Nucleus accumbens (tissue), 56 donors: ENCODE measurements around the gene TANC1.
A peak's percentile ranks its signal among the peaks of the same experiment; 100 is the strongest.

Experiments
- DNase-seq, 56 donors: peaks; one replicate each; lab custom pipeline; 2025; lab: John Stamatoyannopoulos, UW

TANC1 gene

DNA sequence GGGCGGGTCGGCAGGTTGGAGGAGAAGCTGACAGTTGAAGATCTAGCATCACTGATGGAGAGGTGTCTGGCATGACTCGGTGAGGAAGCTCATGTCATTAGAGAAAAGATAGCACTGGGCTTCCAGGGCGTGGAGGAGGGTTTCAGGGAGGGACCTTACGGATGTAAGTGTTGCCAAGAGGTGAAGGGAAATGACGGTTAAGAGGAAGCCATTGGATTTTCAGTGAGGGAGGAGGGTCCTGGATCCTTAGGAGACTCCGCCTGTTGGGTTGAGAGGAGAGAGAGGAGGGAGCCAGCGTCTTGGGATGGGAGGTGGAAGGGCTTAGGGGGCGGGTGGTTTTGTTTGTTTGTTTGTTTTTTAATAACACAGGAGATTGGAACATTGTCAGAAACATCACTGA is 214.9 kb downstream of the TANC1 start:
- DNase-seq: no peak

DNA sequence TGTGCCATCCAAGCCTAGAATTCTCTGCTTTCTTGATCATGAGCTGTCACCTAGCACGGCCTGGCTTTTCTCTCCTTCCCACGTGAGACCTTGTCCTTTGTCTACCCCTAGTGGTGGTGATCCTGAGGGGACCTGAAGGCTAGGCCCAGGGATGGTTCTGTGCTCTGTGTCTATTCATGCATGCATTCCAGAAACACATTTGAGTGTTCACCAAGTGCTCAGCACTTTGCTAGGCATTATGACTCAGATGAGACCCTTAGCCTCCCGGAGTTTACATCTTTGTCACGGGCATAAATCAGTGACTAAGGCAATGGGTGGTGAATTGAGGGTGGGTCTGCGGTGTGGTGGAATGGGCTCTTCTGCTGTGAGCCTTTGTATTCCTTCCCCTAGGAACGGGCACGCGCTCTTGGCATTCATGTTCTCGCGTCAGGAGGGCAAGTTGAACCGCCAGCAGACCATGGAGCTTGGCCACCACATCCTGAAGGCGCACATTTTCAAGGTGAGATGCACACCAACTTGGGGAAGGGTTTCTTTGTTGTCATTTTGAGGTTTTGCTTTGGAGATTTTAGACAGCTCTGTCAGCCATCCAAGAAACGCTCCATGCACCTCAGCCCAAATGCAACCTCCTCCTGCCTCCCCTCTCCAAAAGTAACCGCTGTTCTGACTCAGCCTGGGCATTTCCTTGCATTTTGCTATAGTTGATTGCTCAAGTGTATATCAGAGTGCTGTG is 217.1 kb downstream of the TANC1 start:
- DNase-seq: peak in 1 of 56 donors; percentile 10

DNA sequence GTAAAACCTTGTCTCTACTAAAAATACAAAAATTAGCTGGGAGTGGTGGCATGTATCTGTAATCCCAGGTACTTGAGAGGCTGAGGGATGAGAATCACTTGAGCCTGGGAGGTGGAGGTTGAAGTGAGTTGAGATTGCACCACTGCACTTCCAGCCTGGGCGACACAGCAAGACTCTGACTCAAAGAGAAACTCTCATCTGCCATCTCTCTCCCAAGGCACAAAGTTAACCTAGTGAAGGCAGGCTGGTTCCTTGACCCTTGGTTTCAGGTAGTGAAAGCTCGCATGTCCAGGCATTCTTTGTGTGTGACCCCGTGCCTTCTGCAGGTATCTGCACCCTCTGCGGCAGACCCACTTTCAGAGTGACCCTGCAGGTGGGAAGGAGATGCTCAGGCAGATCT is 218.0 kb downstream of the TANC1 start:
- DNase-seq: no peak

DNA sequence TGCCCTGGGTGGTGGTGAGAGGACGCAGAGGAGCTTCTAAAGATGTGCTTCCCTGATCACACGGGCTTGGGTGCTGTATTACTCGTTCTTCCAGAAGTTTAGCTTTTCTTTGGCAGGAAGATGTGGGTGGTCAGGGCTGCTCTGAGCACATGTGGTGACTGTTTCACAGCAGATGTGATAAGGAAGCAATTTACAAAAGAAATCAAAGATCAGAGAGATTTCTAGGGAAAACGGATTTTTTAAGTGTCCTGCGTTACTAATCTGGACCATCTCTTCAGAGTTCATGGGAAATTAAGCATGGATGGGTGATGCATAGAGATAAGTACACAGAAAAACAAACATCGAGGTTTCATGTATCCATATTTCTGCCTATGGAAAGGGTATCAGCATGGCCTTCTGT is 218.7 kb downstream of the TANC1 start:
- DNase-seq: no peak

DNA sequence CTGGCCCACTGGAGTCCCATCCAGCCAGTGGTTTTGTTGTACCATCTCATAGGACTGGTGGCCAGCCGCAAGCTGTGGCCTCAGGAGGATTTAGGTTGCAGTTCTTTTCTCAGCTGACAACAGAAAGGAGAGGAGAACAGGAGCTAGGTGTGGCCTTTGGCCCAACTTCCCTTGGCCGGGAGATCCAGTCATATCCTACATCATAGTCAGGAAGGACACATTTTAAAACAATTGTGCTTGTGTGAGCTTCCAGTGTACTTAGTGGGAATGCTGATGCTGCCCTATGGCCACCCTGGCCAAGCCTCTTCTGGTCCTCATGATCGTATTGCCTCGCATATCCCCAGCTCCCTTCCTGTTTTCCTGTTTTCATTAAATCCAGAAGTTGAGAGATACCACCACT is 220.0 kb downstream of the TANC1 start:
- DNase-seq: no peak

DNA sequence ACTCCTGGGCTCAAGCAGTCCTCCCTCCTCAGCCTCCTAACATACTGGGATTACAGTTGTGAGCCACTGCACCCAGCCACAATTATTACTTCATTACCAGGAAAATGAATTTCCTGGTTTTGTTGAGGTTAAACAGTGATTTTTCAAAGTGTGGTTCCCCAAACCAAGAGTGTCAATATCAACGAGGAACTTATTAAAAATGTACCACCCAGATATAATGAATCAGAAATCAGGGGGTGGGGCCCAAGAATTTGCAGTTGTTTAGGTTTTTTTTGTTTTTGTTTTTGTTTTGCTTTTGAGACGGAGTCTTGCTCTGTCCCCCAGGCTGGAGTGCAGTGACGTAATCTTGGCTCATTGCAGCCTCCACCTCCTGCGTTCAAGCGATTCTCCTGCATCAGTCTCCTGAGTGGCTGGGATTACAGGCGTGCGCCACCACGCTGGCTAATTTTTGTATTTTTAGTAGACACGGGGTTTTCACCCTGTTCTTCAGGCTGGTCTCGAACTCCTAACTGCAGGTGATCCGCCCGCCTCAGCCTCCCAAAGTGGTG is 224.0 kb downstream of the TANC1 start:
- DNase-seq: no peak

DNA sequence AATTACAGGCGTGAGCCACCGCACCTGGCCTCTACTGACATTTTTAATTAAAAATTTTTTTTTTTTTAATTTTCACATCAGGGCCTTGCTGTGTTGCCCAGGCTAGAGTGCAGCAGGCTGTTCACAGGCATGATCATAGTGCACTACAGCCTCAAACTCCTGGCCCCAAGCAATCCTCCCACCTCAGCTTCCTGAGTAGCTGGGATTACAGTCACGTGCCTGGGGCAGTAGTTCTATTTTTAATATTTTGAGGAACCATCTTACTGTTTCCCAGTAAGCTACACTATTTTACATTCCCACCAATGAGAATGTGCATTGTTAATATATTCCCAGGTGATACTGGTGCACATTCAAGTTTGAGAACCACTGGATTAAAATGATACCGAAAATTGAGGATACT is 225.4 kb downstream of the TANC1 start:
- DNase-seq: no peak

DNA sequence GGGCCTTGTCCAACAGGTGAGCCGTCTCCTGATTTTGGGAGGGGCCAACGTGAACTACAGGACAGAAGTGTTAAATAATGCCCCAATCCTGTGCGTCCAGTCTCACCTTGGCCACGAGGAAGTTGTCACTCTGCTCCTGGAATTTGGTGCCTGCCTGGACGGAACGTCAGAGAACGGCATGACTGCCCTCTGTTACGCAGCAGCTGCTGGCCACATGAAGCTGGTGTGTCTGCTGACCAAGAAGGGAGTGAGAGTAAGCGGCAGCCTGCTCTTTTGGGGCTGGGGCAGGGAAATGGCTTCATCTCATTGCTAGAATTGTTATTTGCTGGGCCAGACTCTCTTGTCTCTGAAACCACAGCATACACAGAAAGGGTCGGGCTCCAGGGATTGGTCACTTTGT is 225.8 kb downstream of the TANC1 start:
- peak in 7 of 56 donors; percentile 13 to 57 (median 26) for DNase-seq

DNA sequence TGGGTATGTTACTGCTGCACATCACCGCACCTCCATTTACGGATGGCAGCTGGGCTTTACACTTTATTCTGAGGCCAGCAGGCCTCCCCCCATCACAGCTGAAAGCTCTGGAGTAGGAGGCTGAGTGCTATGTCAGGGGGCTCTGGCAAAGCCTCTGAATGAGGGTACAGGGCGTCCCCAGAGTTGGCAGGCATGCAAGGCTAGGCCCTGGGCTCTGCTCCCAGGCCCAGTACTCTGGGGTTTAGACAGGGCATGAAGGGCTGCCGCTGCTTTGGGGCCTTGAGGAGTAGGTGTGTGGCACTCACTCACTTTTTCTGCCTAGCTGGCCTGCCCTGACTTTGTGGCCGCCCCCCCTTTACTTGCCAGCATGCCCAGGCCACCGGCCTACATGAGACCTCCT is 227.3 kb downstream of the TANC1 start:
- peak in 39 of 56 donors; percentile 4 to 79 (median 36) for DNase-seq

DNA sequence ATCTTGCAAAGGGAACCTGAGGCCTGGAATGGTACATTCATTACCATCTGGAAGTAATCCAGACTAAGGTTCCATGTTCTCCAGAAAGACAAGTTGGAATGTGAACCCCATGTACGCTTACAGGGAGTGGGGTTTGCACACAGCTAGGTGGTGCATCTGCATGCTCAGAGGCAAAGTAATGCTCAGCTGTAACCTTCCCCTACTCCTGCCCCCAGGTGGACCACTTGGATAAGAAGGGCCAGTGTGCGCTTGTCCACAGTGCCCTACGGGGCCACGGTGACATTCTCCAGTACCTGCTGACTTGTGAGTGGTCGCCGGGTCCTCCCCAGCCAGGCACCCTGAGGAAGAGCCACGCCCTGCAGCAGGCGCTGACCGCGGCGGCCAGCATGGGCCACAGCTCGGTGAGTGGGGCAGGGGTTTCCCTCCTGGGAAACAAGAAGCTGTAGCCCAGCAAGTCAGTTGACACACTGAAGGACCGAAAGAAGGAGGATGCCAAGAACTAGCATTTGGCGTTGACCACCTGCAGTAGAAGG is 228.0 kb downstream of the TANC1 start:
- no peak for DNase-seq

DNA sequence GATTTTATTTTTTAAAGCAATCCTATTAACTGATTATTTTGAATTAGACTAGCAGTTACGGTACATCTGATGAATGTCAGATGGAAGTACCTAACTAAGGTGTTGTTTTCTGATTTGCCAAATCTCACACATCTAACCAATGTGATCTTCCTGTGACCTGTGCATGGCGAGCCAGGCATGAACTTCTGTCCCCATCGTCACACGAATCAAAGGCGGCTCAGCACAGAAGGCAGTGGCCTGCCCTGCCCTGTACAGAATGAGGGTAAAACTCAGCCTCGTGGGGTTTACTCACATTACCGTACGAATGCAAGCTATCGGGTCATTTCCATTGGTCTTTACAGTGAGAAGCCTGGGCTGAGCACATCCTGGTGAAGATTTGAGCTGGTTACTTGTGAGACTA is 230.8 kb downstream of the TANC1 start:
- DNase-seq: no peak

DNA sequence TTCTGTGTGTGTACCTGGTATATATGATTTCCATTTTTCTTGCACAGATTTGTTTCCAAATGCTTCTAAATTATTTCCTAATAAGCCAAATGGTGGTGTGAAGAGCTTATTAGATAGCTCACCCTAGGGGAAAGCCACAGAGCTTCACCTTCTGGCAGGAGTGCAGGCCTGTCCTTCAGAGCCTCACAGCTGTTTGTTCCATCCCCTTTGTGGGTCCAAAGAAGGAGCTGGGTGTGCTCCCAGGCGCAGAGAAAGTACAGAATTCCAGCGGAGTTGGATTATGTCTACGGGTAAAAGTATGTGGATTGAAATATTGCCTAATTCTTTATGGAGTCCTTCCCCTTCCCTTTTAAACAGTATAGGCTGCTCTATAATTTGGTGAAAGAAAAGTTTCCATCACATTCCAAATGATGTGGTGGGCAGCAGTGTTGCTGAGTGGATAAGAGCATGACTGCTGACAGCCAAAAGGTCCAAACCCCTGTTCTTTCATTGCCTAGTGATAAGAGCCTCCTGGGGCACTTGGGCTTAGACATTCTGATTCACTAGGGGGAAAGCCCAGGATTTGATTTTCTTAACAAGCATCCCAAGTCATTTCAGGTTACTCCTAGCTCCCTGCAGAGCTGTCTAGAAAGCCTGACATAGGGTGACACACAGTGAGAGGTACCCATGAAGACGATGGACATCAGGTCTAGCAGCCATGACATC is 231.5 kb downstream of the TANC1 start:
- DNase-seq: no peak

DNA sequence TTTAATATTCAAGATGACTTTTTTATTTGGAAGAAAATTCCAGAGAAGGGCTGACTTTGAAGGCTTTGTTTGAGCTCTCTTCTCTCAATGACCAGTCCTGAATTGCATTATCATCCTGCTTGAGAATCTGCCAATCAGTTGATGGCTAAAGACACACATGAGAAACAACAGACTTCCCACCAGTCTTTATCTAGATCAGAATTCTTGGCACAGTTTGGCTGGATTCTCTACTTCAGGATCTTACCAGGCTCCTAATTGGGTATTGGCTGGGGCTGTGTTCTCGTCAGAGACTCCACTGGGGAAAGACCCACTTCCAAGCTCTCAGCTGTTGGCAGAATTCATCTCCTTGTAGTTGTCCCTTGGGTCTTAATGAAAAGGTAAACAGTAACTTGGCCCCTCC is 232.1 kb downstream of the TANC1 start:
- DNase-seq: no peak

DNA sequence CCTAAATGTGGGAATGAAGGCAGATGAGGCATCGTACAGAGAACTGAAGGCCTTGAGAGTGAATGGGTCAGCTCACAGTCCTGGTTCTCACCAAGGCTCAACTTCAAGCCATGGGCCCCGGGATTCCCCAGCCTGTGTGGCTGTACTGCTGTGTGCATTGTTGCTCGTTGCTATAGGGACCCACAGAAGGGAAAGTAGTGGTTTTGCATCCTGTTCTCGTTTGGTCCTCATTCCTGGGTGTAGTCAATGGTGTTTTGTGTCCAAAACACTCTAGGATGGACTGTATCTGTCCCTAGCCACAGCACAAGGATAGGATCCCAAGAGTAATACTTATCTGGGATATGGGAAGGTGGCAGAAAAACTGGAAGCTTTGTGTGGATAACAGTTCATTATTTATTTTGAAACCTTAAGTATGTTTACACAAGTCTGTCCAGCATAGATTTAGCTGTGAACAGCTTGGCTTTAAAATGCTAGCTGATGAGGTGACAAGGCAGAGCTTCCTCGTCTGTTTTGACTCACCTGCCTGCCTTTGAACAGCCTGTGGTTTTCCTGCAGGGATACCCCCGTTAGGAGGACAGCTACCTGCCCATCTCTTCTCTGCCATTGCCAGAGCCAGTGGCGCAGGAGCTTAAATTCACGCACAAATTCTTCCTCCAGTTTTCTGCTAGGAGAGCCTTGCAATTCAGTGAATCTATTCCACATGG is 233.1 kb downstream of the TANC1 start:
- DNase-seq: no peak

DNA sequence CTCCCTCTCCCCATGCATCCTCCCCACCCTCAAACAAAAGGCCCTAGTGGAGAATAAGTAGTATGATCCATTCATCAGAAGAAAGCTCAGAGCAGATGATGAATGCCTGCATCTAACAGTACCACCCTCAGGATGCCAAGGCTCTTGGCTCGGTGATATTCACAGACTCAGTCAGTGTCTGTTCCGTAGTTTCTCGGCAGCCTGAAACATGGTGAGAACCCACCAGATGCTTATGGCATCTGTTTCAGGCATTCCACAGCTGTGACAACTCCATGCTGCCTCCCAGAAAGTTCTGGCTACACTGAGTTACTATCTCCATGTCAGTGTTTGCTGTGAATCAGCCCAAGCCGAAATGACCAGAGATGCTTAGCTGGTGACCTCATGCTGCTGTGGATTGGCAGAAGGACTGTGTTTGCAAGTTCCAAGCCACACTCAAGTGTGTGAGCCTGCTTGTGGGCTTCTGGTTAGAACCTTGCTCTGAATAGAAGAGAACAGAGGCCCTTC is 234.2 kb downstream of the TANC1 start:
- DNase-seq: peak in 29 of 56 donors; percentile 6 to 83 (median 33)

DNA sequence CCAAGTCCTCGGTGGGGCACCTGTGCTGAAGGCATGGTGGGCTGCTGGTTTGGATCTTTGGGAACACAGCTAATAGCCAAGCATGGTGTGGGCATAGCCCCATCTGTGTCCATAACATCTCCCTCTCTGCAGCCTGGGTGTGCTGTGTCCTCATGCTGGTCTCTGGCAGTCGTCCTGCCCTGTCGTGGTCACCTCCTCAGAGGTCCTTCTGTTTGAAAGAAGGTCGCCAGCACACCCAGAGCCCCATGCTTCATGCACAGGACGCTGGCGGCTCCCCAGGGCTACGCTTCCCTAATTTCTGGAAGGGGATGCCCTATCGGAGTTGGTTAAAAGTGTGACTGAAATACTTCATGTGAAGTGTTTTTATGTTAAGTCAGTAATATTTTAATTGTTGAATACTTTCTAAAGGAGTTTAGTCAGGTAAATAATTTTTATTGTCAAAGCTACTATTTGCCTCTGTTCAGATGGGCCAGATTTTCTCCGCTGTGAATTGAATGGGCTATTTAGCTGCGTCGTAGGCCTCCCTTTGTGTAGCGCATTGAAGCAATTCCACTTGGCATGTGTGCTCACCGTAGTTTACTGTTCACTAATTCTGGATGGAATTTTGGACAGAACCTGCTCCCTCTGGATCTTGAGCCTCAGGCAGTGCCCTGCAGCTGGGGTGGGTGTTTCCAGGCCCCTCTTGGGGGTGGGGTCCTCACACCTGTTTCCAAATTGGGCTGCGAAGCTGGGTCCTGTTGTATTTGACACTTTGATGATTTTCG is 236.1 kb downstream of the TANC1 start:
- DNase-seq: no peak

DNA sequence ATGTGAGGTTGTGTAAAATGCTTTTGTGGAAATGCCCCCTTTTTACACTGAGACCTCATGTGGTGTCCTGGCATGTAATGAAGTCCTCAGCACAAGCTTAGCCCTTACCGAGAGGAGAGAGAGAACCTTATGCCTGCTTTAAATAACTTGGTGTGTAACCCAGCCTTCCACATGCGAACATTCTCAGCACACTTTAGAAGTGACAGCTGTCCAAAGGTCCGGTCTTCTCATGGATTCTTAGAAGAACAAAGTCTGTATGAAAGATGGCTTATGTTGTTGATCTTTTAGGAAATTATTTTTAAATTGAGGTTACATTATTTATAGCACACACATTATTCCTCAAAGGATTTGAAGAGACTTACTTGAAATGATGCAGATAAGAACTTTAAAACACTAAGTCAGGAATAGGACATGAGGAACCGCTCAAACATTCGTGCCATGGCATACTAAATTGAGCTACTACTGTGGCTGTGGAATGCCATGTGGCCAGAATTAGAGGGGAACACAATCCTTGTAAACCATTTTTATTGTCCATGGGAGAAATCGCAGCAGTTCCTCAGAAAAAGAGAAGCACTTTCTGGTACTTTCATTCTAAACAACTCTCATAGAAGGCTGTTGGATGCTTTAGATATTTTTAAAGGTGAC is 238.4 kb downstream of the TANC1 start:
- DNase-seq: no peak

DNA sequence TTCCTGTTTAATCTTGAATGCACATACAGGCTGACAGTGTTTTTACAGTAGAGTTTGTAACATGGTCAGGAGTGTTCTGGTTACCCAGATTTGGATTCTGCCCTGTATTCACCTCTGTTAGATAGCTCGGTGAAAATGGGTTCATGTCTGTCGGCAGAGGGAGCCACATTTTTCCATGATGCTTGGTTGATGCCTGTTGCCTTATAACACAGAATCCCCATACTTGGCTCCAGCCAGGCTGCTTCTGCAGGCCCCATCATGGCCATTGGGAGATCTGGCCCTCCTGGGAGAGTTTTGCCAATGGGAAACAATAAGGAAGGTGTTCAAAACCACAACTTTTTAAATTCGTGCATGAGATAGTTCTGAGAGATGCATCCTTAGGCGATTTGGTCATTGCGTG is 240.0 kb downstream of the TANC1 start:
- DNase-seq: no peak
